SH-SY5Y (cell line): ENCODE data around the gene HINT1.

Experiments used
- GATA2 ChIP-seq: IDR thresholded peaks from 2 replicates; pipeline ENCODE4 v1.6.1; 2011; ENCODE audit warnings: mild to moderate bottlenecking, low read depth, low read length
- GATA3 ChIP-seq: IDR thresholded peaks from 2 replicates; pipeline ENCODE4 v1.6.1; 2011; ENCODE audit warnings: low read depth, mild to moderate bottlenecking, low read length, moderate library complexity

DNA sequence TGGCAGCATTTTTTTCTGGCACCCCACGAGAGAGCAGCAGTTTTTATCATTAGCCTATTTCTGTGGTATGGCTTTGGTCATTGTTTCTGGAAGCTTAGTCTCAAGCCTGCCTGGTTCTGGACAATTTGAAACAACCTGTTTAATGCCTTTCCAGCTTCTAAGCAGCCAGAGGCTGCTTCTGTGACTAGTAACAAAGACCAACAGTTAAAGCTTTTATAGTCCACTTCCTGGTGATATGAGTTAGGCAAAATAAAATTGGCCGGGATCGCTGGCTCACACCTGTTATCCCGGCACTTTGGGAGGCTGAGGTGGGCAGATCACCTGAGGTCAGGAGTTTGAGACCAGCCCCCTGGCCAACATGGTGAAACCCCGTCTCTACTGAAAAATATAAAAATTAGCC is 29.7 kb upstream of the HINT1 start:
- TF ChIP-seq GATA2: no peak
- no peak for TF ChIP-seq GATA3
